Activated CD4-positive, CD25-positive, alpha-beta regulatory T cell treated with anti-CD3 and anti-CD28 coated beads, Interleukin-2, amount 50 U/mL, for 24 hours (primary cell): ENCODE data around the gene LSM14B.
A peak's percentile ranks its signal among the peaks of the same experiment; 100 is the strongest.

Experiments used
- ATAC-seq, 2 donors: fragments of 150-1000 bp; cut with Tn5 transposase; one replicate each; pipeline ENCODE4 v1.10.0; 2021; ENCODE audit warnings: mild to moderate bottlenecking in 1 of 2, moderate library complexity in 1 of 2

LSM14B gene

DNA sequence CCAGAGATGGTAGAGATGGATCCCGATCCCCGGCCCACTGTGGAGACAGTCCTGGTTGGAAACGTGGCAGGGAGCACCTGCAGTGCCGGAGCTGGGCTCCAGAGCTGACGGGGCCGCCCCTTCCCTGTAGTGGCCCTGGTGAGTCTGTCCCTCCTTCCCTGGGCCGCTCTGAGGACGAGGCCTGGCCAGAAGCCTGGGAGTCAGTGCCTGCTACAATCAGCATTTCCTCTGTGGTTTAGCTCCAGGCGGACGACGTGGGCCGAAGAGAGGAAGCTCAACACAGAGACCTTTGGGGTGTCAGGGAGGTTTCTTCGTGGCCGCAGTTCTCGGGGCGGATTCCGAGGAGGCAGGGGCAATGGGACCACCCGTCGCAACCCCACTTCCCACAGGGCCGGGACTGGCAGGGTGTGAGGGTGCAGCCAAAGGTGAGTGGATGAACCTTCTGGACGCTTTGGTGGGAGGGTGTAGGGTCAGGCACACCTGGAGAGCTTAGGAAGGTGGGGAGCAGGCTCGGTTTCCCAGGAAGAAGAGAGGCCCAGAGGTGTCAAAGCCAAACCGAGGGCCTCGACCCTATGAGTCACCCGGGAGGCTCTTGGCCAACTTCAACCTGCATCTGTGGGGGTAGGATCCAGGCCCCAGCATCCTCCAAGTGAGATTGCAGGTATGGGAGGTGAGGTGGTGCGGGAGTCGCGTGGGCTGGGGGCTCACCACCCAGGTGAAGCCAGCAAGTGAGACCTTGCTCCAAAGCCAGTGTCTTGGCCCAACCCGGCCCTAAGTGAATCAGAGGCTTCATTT lies 11.0 kb downstream of the LSM14B start:
- no peak for ATAC-seq

DNA sequence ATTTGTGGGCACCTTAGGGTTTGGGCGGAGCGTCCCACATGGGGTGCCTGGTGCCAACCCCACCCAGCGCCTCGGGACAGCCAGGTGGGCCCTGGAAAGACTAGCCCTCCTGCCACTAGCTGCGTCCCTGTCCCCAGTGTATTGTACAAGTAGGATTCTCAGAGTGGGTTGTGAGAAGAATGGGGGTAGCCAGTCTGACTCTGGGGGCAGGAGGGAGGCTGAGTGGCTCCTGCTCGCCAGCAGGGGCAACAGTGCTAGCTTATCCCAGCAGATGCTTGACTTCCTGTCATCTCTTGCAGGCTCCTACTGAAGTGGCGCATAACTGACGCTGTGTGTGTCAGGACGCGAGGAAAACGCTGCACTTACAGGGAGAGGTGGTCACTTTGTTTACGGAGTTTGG lies 11.6 kb downstream of the LSM14B start:
- ATAC-seq: no peak

DNA sequence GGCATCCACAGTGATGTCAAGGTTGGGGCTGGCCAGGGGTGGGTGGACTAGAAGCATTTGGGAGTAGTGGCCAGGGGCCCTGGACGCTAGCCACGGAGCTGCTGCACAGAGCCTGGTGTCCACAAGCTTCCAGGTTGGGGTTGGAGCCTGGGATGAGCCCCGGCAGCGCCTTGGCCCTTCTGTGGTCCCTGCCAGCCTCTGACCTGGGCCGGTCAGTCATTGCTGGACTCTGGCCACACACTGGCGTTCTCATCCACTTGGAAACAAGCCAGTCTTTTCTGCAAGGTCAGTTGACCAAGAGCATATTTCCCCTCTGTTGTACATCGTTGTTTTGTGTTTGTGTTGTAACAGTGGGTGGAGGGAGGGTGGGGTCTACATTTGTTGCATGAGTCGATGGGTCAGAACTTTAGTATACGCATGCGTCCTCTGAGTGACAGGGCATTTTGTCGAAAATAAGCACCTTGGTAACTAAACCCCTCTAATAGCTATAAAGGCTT lies 12.5 kb downstream of the LSM14B start:
- ATAC-seq: no peak

GRCh38 chr20:62135573-62136266 lies 13.4 kb downstream of the LSM14B start:
- ATAC-seq: no peak

DNA sequence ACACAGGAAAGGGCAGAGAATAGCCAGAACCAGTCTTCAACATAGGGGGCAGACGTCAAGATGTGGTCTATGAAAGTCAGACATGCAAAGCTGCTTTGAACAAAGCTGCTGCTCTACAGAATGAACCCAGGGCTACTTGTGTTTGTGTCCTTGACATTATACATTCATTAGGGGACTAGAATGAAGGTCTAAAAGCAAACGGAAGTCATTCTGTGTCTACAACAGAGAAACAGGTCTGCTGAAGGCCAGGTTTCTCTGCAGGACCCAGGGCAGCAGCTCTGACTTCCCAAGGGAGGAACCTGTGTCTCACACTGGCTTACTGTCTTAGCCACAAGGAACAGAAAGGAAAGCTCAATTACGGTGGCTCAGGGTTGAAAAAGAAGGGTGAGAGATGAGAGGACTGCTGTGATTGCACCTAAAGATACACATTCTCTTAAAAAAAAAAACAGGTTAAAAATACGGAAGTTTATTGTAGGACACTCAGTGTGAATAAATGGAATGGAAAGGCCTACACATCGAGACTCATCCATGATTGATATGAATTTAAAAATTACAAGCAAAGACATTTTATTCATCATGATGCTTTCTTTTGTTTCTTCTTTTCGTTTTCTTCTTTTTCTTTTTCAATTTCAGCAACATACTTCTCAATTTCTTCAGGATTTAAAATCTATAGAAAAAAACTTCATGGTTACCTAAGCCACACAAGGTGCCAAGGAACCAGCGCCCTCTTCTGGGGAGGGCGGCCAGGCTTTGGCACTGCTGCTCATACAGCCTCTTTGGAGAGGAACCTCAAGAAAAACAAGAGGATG lies 14.2 kb downstream of the LSM14B start:
- peak; percentile 62 to 64 for ATAC-seq

- ATAC-seq: no peak
Observed at GRCh38 chr20:62137092-62137384, 14.8 kb downstream of the LSM14B start.

DNA sequence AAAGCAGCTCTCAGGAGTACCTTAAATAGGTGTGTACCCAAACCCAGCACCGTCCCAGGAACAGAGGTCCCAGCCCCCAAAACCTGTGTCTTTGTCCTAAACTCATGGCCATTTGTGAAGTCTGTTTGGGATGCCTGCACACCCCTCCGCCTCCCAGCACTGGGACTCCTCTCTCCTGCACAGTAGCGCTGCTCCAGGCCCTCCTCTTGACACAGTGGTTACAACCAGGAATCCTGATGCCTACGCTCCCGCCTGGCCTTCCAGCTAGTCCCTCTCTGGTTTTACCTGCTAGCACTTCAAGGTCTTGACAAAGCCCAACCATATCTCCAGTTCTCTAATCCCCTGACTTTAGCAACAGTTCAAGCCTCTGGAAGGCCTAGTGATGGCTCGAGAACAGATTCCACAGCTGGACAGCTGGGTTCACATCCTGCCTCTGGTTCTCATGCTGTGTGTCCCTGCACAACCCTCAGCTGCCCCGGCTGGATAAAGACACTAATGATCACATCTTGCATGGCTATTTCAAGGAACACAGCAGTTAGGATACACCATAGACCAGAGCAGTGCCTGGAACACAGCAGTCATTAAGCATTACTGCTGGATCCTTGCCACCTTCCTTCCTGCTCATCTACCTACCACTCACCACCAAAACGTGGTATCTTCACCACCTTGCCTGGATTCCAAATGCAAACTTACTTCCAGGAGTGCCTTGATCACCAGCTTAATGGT lies 15.4 kb downstream of the LSM14B start:
- ATAC-seq: no peak

DNA sequence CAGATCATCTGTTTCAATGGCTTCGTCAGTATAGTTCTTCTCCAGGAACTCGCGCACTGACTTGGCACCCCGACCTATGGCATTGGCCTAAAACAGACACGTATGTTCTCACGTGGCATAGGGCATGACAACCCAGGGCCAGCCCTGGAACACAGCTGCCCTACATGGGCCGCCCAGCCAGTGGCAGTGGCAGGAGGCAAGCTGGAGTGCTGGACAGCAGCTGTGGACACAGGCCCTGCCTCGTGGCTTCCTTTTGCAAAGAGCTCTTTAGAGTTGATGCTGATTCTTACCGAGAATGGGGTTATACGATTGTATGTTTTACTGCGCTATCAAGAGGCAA lies 15.9 kb downstream of the LSM14B start:
- ATAC-seq: no peak

DNA sequence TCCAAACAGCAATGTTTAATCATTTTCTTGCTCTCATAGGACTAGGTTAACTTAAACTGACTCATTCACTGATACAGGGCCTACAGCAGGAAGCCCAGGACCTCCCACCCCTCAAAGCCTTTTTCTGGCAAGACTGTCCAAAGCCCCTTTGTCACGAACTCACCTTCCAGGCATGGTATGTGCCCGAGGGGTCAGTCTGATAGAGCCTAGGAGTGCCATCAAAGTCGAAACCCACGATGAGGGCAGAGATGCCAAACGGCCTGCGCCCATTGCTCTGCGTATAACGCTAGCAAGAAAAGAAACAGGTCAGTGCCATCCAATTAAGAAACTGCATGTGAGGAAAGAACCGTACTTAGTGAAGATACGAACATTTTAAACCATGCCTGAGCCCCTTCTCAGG lies 16.6 kb downstream of the LSM14B start:
- ATAC-seq: no peak

DNA sequence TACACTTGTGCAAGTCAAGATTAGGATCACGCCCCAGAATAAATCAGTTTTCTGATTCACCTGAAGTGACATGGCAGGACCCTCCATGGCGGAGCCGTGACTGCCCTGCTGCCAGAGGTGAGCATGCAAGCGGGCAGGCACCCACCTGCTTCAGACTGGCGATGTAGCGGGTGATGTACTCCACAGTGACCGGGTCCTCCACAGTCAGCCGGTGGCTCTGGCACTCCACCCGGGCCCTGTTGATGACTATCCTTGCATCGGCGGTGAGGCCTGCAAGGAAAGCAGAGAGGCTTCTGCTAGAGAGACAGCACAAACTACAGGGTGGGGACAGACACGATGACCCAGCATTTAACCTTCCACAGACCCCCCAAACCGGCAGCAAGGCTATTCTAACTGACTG lies 17.4 kb downstream of the LSM14B start:
- no peak for ATAC-seq

DNA sequence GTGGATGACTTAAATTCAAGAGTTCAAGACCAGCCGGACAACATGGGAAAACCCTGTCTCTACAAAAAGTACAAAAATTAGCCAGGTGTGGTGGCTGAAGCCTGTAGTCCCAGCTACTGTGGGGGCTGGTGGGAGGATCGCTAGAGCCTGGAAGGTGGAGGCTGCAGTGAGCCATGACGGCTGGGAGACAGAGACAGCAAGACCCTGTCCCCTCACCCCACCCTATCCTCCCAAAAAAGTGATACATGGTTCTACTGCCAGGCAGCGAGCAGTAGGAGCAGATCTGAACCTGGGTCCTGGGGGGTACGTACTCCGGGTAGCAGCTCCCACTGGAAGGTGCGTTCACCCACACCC lies 18.7 kb downstream of the LSM14B start:
- ATAC-seq: no peak

DNA sequence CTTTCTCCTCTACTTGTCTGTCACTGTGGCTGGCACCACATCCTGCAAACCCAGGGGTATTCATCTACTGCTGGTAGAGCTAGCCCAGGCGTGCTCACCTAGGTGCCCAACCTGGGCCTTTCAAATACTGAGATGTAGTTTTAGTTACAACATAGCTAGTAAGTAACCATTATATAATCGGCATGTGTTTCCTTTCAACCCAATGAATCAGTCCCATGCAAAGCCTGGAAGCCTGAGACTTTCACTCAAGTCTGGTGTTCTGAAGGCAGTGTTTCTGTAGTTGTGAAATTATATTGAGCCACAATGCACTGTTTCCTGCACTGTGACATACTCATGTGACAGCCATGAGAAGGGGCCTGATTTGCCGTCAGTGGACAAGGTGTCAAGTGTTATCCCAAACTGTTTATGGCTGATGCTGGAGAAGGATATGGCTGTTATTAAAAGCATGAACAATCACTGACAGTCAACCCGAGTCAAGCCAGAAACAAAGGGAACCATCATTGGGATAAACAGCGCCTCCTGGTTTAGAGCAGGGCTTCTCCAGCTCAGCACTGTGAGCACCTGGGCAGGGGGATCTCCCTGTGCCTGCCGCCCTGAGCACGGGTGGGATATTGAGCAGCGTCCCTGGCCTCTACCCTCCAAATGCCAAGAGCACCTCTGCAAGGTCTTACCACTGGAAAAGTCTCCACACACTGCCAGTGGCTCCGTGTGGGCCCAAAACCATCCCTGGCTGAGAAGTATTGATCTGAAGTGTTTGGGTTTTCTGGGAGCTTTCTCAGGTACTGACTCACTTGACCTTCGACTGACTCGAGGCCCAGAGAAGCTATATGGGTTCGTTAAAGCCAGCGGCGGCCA lies 19.3 kb downstream of the LSM14B start:
- peak; percentile 9 to 11 for ATAC-seq

DNA sequence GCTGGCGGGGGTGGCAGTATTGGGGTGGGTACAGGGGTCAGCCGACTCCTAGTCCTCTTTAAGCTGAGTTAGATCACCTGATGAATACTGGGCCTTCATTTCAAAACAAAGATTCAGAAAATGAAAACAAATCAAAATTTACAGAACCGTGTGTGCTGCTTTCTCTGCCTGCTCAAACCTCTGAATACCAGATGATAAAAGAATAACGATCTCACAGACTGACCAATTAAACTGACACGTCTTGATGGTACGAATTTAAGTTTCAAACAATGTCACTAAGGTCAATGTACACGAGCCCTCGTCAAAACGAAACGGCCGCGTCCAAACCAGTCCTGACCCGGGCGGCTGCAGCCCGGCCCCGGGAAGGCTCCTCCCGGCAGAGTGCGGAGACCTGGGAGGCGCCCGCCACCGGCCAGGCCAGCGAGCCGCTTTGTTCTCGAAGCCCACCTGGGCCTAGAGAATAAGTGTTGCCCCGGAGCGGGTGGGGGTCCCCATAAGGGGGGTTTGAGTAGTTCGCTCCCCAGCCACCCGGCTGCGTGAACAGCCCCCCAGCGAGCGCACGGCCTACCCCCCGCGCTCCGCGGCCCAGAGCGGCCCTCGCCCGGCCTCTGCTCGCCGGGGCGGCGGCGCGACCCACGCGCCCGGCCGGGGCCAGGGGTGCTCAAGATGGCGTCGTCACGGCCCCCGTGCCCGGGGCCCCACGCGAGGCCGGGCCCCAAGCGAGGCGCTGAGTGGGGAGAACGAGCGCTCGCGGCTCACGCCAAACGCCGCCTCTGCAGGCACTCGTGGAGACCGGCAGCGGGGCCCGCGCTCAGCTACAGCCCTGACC lies 20.2 kb downstream of the LSM14B start:
- ATAC-seq: peak; percentile 8

- ATAC-seq: peak; percentile 85 to 89
Observed at GRCh38 chr20:62143081-62143956, 21.0 kb downstream of the LSM14B start, which contains the start of the genes PSMA7 and SS18L1. PSMA7 (minus strand) TSS chr20:62143394; CDS start chr20:62143303, 91 bp downstream. SS18L1 (plus strand) TSS chr20:62143769; CDS start chr20:62143821, 52 bp downstream.

- ATAC-seq: peak; percentile 14 to 21
Observed at GRCh38 chr20:62143957-62144825, 21.9 kb downstream of the LSM14B start.

- no peak for ATAC-seq
Observed at GRCh38 chr20:62145688-62146018, 23.4 kb downstream of the LSM14B start.

DNA sequence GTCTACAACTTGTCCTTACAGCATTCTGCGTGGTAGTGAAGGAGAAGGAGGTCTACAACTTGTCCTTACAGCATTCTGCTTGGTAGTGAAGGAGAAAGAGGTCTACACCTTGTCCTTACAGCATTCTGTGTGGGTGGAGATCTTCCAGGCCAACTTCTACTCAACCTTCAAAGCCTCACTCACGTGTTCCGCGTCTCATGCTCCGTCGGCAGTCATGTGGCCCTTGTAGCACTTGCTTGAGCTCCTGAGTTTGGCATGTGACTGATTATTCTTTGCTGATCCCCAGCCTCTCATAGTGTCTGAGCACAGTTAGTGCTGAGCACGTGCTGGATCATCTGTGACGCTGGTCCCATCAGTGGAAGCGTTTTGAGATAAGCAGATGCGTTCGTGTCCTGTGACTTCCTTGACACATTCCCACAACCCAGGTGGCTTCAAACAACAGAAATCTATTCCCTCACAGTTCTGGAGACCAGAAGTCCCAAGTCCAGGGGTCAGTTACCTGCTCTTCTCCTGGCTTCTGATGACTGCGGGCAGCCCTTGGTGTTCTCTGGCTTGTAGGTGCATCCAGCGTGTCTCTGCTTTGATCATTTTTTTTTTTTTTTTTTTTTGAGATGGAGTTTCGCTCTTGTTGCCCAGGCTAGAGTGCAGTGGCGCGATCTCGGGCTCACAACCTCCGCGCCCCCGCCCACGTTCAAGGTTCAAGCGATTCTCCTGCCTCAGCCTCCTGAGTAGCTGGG lies 23.9 kb downstream of the LSM14B start:
- no peak for ATAC-seq

DNA sequence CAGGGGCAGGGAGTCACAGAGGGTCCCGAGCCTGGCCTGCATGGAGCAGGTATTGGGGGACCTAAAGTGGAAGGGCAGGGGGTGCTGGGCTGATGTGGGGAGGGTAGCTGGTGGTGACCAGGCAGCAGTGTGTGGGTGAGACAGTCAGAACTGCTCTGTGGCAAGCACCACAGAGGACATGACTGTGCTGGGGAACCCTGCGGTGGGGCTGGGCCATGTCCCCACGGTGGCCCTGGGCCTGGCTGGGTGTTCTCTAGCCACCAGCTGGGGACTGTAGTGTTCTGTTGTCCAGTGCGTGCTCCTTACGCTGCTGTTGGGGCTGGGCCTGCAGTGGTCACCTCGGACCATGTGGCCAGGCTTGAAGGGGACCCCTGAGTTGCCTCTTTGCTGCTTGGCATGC lies 24.9 kb downstream of the LSM14B start:
- ATAC-seq: no peak
